ENCODE results near the gene PHF21B.
"Not testable (repeated sequence)": the region's sequence is repeated elsewhere in the genome, so short reads cannot be mapped to it uniquely, and the experiment has no call there.

Gene PHF21B

GRCh38 chr22:44932493-44932892 is 77.3 kb downstream of the PHF21B start:
- no peak for DNase-seq

GRCh38 chr22:44931766-44932165 is 78.0 kb downstream of the PHF21B start:
- no peak for DNase-seq

- DNase-seq, result no peak
Observed at GRCh38 chr22:44931077-44931540, 78.7 kb downstream of the PHF21B start.

- DNase-seq, result no peak
Observed at GRCh38 chr22:44930711-44931035, 79.1 kb downstream of the PHF21B start.

- no peak for DNase-seq
Observed at GRCh38 chr22:44930016-44930710, 79.6 kb downstream of the PHF21B start.

GRCh38 chr22:44929359-44930015 is 80.3 kb downstream of the PHF21B start:
- no peak for DNase-seq

GRCh38 chr22:44928711-44929358 is 81.0 kb downstream of the PHF21B start:
- DNase-seq, result no peak

GRCh38 chr22:44928136-44928463 is 81.7 kb downstream of the PHF21B start:
- DNase-seq, result no peak

- no peak for DNase-seq
Observed at GRCh38 chr22:44927463-44928135, 82.2 kb downstream of the PHF21B start.

GRCh38 chr22:44926491-44927415 is 83.1 kb downstream of the PHF21B start:
- DNase-seq, result peak in 1 of 5 donors; percentile 4

- no peak for DNase-seq
Observed at GRCh38 chr22:44926124-44926475, 83.7 kb downstream of the PHF21B start.

- peak in 1 of 5 donors; percentile 0 for DNase-seq
Observed at GRCh38 chr22:44925465-44926123, 84.2 kb downstream of the PHF21B start.

- DNase-seq, result no peak
Observed at GRCh38 chr22:44924710-44925109, 85.1 kb downstream of the PHF21B start.

GRCh38 chr22:44924098-44924497 is 85.7 kb downstream of the PHF21B start:
- DNase-seq, result no peak

GRCh38 chr22:44921766-44922165 is 88.0 kb downstream of the PHF21B start:
- not testable (repeated sequence) for DNase-seq

GRCh38 chr22:44920183-44920582 is 89.6 kb downstream of the PHF21B start:
- no peak for DNase-seq

GRCh38 chr22:44919691-44920090 is 90.1 kb downstream of the PHF21B start:
- DNase-seq, result no peak

GRCh38 chr22:44918925-44919392 is 90.8 kb downstream of the PHF21B start:
- no peak for DNase-seq

GRCh38 chr22:44918166-44918924 is 91.5 kb downstream of the PHF21B start:
- DNase-seq, result no peak

GRCh38 chr22:44917372-44918165 is 92.2 kb downstream of the PHF21B start:
- DNase-seq, result no peak

All from T-helper 1 cell (primary cell).